ENCODE measurements around the gene KLHL36.
"Not testable (repeated sequence)": the region's sequence is repeated elsewhere in the genome, so short reads cannot be mapped to it uniquely, and the experiment has no call there.

KLHL36 gene

DNA sequence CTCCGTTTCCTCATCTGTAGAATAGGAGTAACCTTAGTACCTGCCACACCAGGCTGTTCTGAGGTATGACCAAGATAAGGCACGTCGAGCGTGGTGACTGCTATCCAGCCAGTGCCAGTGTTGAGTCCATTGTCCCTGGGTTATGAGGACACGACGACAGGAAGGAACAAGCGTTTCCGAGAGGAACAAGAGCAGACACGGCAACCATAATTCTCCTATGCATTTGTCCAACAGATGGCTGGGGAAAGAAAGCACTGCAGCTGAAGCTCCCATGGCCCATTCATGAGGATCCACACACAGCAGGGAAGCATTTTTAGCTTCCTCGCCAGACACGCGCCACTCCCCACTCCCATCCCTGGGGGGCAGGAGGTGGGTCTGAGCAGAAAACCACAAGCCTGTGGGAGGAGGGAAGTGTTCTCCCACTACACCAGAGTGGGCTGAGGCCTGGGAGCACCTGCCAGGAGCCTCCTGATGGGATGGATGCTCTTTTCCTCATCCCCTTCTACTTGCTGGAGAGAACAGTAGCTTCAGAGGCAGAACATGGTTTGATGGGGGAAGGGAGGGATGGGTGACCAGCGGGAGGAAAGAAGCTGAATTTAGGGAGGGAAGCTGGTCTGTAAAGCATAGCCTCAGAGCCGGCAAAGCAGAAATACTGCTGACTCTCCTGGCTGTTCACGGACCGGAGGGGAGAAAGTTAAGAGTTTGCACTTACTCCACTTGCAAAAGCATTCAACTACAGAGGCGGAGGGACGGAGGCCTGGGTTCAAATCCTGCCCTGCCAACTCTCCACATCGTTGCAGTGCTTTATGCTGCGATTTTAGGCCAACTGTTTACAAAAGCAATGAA is 33.1 kb upstream of the KLHL36 start:
- no peak for DNase-seq (ENCODE audit: extremely low read depth in 1 of 2, low read depth in 1 of 2)

DNA sequence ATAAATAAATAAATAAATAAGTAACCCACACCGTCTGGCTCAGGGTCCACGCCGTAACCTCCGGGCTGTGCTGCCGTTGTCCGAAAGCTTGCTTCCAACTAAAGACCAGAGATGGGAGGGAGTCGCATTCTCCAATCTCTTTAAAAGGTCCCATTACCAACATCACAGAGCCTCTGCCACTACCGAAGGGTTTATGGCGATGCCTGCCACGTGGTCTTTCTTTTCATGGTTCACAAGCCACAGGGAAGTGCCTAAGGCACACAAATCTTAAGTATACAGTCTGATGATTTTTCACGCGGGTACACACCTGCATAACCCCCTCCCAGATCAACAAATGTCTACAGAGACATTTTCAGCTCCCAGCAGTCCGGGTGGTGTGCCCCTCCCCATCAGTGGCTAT is 31.8 kb upstream of the KLHL36 start:
- no peak for DNase-seq (ENCODE audit: extremely low read depth in 1 of 2, low read depth in 1 of 2)

- DNase-seq (ENCODE audit: extremely low read depth in 1 of 2, low read depth in 1 of 2) = no peak
Observed at GRCh38 chr16:84617041-84617790, 31.1 kb upstream of the KLHL36 start.

DNA sequence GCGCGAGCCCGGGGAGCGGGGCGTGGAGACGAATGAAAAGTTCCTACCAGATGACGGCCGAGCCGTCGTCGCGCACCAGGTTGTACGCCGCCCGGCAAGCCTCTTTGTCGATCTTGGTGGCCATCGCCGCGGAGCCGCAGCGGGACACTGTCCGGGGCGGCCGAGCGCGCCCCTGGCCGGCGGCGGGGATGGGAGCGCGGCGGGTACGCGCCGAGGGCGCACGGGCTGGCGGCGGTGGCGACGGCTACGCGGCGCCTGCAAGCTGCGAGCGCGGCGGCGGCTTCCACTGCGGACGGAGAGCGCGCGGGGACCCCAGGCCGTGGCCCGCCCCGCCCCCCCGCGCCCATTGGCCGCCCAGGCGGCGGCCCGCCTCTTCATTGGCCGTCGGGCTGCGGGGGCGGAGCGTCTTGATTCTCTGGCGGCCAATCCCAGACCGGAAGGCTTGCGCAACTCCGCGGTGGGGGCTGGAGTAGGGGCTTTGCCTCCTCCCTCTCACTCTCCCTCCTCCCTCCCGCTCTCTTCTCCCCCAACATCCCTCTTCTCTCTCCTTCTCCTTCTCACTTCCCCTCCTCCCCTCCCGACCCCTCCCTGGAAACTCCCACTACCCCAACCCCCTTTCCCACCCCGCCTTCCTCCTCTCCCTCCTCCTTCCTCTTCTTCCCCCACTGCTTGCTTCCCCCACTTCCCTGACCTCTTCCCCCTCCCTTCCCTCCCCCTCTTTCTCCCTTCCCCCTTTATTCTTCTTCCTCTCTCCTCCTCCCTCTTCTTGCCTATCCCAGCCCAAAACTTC is 30.3 kb upstream of the KLHL36 start, which contains the start of gene COTL1:
Gene COTL1 (minus strand): TSS at position 288 of the 790 bp plus-strand sequence. CDS start 164 bp downstream, at position 124.
- DNase-seq (ENCODE audit: extremely low read depth in 1 of 2, low read depth in 1 of 2) = peak; percentile 90 to 93

DNA sequence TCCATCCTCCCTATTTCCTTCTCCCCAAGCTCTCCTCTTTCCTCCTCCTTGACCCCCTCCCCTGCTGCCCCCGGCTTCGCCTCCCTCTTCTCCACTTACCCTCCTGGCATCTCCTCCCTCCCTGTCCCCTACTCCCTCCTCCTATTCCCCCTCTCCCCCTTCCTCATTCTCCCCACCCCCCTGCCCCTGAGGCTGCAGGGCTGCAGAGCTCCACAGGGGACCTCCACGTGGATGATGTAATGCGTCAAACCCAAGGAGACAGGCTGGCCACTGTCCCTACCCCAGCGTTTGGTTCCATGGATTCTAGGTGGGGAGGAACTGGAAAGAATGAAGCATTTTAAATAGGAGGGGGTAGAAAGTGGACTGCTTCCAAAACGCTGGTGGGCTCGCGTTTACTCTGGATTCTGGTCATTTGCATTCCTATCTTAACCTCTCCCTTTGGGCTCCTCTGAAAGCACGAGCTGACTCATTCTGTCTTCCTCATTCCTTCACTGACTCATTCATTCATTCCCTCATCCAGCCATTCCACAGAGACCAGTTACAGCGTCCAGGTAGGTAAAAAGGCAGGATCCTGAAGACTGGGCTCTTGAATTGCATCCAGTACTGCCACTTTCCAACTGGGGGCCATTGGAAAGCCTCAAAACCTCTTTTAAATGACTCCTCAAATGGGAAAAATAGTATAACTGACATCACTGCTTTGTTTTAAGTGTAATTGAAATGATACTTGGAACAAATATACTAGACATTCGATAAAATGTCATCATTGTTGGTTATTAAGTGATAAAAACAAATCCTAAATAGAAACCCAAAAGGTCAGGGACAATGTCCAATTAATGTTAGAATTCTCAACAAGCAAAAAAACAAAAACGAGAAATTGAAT is 29.5 kb upstream of the KLHL36 start:
- DNase-seq (ENCODE audit: extremely low read depth in 1 of 2, low read depth in 1 of 2) = no peak

GRCh38 chr16:84620913-84621312 is 27.4 kb upstream of the KLHL36 start:
- not testable (repeated sequence) for DNase-seq (ENCODE audit: extremely low read depth in 1 of 2, low read depth in 1 of 2)

DNA sequence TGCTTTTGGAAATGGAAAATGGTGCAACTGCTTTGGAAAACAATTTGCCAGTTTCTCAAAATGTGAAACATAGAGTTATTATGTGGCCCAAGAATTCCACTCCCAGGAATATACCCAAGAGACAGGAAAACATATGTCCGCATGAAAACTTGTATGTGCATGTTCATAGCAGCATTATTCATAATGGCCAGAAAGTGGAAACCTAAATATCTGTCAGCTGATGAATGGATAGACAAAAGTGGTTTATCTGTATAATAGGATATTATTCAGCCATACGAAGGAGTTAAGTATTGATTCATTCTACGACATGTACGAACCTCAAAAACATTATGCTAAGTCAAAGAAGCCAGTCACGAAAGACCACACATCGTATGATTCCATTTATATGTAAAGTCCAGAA is 22.8 kb upstream of the KLHL36 start:
- no peak for DNase-seq (ENCODE audit: extremely low read depth in 1 of 2, low read depth in 1 of 2)

DNA sequence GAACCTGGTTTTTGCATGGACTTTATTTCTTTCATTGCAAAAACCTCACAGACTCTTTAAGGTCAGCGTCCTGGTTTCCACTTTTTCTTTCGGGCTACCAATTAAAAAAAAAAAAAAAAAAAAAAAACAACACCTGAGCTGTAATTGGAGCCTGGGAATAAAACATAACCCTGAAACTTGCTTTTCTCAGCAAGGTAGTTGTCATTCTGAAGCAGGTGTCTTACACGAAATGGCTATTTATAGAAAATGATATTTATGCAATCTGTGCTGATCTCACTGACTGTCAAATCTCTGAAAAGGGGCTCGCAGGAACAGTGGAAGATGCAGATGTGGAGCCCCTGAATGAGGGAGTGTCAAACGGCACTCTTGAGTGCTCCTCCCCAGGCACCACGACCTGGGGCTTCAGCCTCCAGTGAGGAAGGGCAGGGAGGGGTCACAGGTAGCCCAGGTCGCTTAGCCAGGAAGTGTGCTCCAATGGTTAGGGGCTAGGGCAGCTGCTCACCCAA is 20.0 kb upstream of the KLHL36 start:
- no peak for DNase-seq (ENCODE audit: extremely low read depth in 1 of 2, low read depth in 1 of 2)

- no peak for DNase-seq (ENCODE audit: extremely low read depth in 1 of 2, low read depth in 1 of 2)
Observed at GRCh38 chr16:84629580-84629979, 18.7 kb upstream of the KLHL36 start.

DNA sequence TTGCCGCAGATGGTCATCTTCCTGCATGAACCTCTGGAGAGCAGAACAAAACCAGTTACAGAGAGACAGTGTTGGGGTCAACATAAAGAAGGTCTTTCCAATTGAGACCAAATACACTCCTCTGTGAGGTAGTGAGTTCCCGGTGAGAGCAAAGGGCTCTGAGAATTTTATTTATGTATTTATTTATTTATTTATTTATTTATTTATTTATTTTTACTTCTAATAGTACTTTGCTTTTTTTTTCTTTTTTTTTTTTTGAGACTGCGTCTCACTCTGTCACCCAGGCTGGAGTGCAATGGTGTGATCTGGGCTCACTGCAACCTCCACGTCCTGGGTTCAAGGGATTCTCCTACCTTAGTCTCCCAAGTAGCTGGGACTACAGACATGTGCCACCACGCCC is 18.3 kb upstream of the KLHL36 start:
- DNase-seq (ENCODE audit: extremely low read depth in 1 of 2, low read depth in 1 of 2) = no peak

DNA sequence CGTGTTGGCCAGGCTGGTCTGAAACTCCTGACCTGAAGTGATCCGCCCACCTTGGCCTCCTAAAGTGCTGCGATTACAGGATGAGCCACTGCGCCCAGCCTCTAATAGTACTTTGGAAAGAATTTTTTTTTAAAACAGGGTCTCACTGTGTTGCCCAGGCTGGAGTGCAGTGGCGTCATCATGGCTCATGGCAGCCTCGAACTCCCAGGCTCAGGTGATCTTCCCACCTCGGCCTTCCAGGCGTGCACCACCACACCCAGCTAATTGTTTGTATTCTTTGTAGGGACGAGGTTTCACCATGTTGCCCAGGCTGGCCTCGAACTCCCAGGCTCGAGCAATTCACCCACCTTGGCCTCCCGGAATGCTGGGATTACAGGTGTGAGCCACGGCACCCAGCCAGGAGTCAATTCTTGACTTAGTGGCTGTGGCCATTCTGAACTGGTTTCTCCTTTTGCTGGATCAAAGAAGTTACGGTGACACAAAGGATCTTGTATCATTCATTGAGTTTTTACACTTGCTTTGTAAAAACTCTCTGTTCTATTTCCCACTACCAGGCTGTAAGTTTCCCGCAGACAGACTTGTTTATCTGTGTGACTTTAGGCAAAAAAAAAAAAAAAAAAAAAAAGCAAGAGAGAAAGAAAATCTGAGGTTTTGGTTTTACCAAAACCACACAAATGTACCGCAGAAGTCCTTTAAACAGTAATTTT is 17.7 kb upstream of the KLHL36 start:
- DNase-seq (ENCODE audit: extremely low read depth in 1 of 2, low read depth in 1 of 2) = no peak

DNA sequence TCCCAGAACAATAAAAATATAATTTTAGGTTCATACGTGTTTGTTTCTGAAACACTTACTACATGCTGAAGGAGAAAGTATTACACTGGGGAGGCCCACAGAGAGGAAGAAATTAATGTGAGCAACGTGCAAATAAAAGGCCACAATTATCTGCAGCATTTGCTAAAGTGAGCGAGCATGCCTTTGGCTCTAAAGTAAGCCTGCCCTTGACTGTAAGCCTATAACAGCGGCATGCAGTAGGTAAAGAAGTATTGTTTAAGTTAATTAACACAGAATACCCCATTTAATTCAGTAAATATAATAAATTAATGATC is 17.2 kb upstream of the KLHL36 start:
- no peak for DNase-seq (ENCODE audit: extremely low read depth in 1 of 2, low read depth in 1 of 2)

DNA sequence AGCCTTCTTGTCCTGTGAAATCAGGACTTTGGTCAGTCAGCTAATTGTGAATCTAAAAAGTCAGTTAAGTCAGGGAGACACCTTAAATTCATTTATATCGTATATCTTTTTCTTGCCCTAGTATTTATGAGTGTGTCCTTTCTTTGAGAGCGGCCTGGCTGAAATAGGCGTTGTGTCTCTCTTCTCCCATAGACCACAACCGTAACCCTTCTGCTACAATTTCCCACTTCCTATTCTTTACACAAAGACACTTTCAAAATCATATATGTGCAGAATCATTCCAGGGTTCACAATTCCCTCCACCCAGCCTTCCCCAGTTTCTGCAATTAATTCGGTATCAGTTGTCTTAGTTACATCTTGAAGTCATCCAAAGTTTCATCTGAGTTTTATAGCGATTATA is 16.4 kb upstream of the KLHL36 start:
- DNase-seq (ENCODE audit: extremely low read depth in 1 of 2, low read depth in 1 of 2) = no peak

DNA sequence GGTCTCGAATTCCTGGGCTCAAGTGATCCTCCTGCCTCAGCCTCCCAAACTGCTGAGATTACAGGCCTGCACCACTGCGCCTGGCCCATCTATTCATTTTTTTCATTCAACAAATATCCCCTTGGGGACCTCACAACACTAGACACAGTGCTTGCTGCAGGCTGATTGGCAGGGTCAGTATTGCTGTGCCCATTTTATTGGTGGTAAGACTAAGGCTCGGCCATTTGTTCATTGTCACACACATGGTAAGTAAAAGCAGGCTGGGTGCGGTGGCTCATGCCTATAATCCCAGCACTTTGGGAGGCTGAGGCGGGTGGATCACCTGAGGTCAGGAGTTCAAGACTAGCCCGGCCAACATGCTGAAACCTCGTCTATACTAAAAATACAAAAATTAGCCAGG is 15.4 kb upstream of the KLHL36 start:
- DNase-seq (ENCODE audit: extremely low read depth in 1 of 2, low read depth in 1 of 2) = not testable (repeated sequence)

DNA sequence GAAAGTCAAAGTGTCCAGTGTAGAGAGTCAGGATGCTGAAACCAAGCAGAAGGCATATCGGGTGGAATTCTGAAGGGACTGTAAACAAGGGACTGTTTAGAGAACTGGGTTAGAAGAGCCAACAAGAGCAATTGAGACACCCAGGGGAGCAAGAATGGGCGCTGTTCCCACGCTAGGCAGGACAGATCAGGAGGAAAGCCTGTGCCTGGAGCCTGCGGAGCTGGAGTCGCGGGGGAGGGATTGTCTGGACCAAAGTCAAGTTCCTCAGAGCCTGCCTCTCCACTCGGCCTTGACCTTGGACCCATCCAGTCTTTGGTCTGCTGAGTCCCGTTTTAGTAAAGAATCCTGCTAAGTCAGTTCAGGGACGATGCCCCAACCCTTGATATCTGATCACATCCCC is 14.7 kb upstream of the KLHL36 start:
- DNase-seq (ENCODE audit: extremely low read depth in 1 of 2, low read depth in 1 of 2) = no peak

DNA sequence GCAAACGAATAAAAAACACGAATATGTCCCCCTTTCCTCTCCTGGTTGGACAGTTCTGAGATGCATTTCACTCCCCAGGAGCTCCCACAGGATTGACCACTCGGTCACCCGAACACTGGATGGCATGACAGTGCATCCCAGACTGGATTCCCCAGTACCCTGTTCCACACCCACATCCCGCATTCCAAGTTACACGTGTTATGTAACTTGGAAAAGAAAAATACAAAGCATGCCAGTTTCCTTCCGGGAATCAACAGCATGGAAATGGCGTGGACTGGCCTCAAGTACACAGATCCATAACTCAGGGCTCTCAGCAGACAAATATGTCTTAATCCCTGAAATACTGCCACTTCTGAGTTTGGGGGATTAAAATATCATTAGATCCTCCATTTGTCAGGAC is 12.6 kb upstream of the KLHL36 start:
- no peak for DNase-seq (ENCODE audit: extremely low read depth in 1 of 2, low read depth in 1 of 2)

DNA sequence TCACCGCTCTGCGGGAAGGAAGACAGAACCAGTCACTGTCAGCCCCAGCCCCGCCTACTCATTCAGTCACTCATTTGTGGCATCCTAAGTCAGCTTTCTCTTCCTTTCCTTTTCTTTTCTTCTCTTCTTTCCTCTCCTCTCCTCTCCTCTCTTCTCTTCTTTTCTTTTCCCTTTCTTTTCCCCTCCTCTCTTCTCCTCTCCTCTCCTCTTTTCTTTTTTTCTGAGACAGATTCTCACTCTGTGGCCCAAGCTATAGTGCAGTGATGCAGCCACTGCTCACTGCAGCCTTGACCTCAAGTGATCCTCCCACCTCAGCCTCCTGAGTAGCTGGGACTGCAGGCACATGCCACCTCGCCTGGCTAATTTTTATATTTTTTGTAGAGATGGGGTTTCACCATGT is 10.6 kb upstream of the KLHL36 start:
- no peak for DNase-seq (ENCODE audit: extremely low read depth in 1 of 2, low read depth in 1 of 2)

GRCh38 chr16:84638231-84638806 is 10.0 kb upstream of the KLHL36 start:
- no peak for DNase-seq (ENCODE audit: extremely low read depth in 1 of 2, low read depth in 1 of 2)

GRCh38 chr16:84640145-84640544 is 8.2 kb upstream of the KLHL36 start:
- DNase-seq (ENCODE audit: extremely low read depth in 1 of 2, low read depth in 1 of 2) = no peak

Measured in activated CD8-positive, alpha-beta memory T cell treated with anti-CD3 and anti-CD28 coated beads for 1 hour (primary cell).